ENCODE data around the gene NTSR1.

- TF ChIP-seq CTCF (IDR thresholded peaks at IDR 0.05; ENCODE audit: insufficient read depth, low read length) (no peak), POLR2AphosphoS5 (IDR thresholded peaks at IDR 0.05; ENCODE audit: low read depth) (no peak), REST (IDR thresholded peaks at IDR 0.05; ENCODE audit: insufficient replicate concordance, low read depth) (no peak)
Measured at GRCh38 chr20:62675877-62676260, 32.8 kb upstream of the NTSR1 start.
